GM21447 (cell line): ENCODE data around the gene PAPPA2.

Source experiments
- ATAC-seq: cut with Tn5 transposase; IDR thresholded peaks from one replicate; pipeline ENCODE4 v1.9.1; 2021; ENCODE audit not compliant: unreplicated experiment

The PAPPA2 gene

GRCh38 chr1:176796583-176796982 lies 333.6 kb downstream of the PAPPA2 start:
- ATAC-seq: no peak

- no peak for ATAC-seq
Measured at GRCh38 chr1:176799327-176799726, 336.4 kb downstream of the PAPPA2 start.

GRCh38 chr1:176800978-176801513 lies 338.1 kb downstream of the PAPPA2 start:
- ATAC-seq: no peak

GRCh38 chr1:176801514-176802020 lies 338.6 kb downstream of the PAPPA2 start:
- ATAC-seq: no peak

- ATAC-seq: no peak
Measured at GRCh38 chr1:176802316-176802715, 339.3 kb downstream of the PAPPA2 start.

- ATAC-seq: no peak
Measured at GRCh38 chr1:176803042-176803441, 340.1 kb downstream of the PAPPA2 start.

- no peak for ATAC-seq
Measured at GRCh38 chr1:176803596-176803995, 340.6 kb downstream of the PAPPA2 start.

- no peak for ATAC-seq
Measured at GRCh38 chr1:176809292-176809691, 346.3 kb downstream of the PAPPA2 start.

GRCh38 chr1:176811511-176812288 lies 348.7 kb downstream of the PAPPA2 start:
- no peak for ATAC-seq

GRCh38 chr1:176815621-176816020 lies 352.6 kb downstream of the PAPPA2 start:
- ATAC-seq: no peak

GRCh38 chr1:176816232-176816631 lies 353.3 kb downstream of the PAPPA2 start:
- ATAC-seq: no peak

- no peak for ATAC-seq
Measured at GRCh38 chr1:176820391-176821031, 357.5 kb downstream of the PAPPA2 start.

- no peak for ATAC-seq
Measured at GRCh38 chr1:176826265-176826664, 363.3 kb downstream of the PAPPA2 start.

- ATAC-seq: no peak
Measured at GRCh38 chr1:176829261-176829660, 366.3 kb downstream of the PAPPA2 start.

- ATAC-seq: no peak
Measured at GRCh38 chr1:176831150-176831549, 368.2 kb downstream of the PAPPA2 start.

GRCh38 chr1:176837708-176838107 lies 374.7 kb downstream of the PAPPA2 start:
- ATAC-seq: no peak

- no peak for ATAC-seq
Measured at GRCh38 chr1:176838276-176838995, 375.5 kb downstream of the PAPPA2 start.

GRCh38 chr1:176839216-176839615 lies 376.2 kb downstream of the PAPPA2 start:
- no peak for ATAC-seq

GRCh38 chr1:176841238-176841637 lies 378.3 kb downstream of the PAPPA2 start:
- ATAC-seq: no peak

- ATAC-seq: no peak
Measured at GRCh38 chr1:176843352-176844297, 380.6 kb downstream of the PAPPA2 start.
